Smooth muscle cell of the umbilical artery (primary cell): ENCODE data around the gene YBX3. TPM values are rescaled to one million over a fixed set of nuclear protein-coding genes. Genes with fewer than 3 reads are reported as not detected.

Source experiments
- total RNA-seq: library from RNA; depleted of rRNA; stranded (reverse); fragments of >200 nt; gene quantifications from 2 replicates; pipeline ENCODE4 v1.2.3, GENCODE V29; 2014

YBX3 gene
- total RNA-seq, result 42.8 and 112 TPM in 2 replicates

DNA sequence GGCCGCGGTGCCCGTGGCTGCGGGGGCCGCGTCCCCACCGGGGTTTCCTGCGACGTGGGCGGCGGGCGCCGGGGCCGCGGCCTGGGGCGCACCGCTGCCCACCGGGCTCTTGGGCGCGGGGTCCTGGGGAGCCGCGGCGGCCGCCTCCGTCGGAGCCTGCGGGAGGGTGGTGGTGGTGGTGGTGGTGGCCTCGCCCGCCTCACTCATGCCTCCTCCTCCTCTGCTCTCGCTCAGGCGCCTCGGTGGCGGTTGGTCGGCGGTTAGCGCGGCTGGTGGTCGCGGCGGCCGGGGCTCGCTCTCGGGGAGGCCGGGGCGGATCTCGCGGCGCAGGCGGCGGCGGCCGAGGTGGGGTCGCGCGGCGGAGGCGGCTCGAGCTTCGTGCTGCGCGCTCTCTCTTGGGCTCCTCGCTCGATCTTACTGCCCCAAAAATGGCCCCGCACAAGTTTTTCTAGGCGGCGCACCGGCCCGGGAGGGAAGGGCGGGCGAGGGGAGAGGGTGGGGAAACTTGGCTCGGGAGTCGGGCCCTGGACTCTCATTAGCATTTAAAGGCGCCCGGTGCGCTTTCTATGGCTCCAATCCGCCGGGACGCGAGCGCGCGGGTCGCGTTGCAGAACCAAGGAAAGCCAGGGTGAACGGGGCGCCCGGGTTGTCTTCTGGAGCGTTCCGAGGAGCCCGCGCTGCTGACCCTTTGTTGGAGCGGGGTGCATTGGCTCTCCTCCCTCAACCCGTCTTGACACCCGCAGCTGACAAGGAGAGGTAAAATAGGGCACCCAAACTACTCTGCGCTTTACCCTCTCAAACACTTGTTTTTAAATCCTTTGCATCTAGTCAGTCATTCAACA, at the start of gene YBX3:
TSS of gene YBX3 (minus strand) at position 419 of the 842 bp plus-strand sequence. CDS start at position 207, 212 bp downstream.

DNA sequence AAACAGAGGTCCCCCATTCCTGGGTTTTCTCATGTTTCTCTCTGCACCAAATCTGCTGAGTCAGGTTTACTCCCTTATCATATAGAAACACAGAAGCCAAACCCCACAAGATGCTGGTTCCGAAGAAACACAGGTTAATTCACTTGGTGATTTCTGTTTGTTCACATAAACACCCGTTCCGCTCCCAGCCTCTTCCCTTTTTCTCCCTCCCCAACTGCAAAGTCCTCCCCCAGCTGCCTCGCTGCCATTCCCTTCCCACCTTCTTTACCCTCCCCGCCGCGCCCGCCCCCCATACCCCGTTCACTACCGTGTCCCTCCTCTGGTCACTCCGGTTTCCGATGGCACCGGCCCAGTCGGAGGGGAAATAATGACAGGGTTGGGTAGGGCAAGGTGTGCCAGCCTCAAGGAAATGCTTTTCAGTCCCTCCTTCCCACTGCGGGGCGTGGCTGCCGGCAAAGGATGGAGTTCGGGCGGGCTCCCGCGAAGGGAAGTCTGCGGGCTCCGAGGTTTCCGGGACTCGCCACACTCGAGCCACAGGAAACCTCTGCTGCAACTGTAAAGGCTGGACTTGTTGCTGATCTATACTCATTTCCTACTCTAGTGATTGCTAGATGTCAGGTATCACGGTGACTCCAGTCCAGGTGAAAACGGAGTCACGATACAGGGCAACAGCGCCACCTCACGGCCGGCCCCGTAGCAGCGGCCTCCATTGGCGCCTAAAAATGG, 49.3 kb downstream of the YBX3 start, which contains the start of gene STYK1:
TSS of gene STYK1 (minus strand) at position 394 of the 726 bp plus-strand sequence. CDS start 39,434 bp downstream, outside the sequence.

Other genes starting within 250 kb of the YBX3 start
- 0.59 and 0.69 TPM in 2 replicates for gene EIF2S3B, start 217.4 kb downstream of the YBX3 start, total RNA-seq
- 21.4 and 22.7 TPM in 2 replicates for gene MAGOHB, start 109.7 kb downstream of the YBX3 start, total RNA-seq
- gene STYK1, start 49.3 kb downstream of the YBX3 start, total RNA-seq, result 1.6 TPM in 1 of 2 replicates, not detected in the other
- not detected in 2 replicates for gene TAS2R7, start 79.3 kb upstream of the YBX3 start, total RNA-seq
- gene TAS2R8, start 84.0 kb upstream of the YBX3 start, total RNA-seq, result not detected in 2 replicates
- 0.30 and 0.37 TPM in 2 replicates for gene TAS2R9, start 86.8 kb upstream of the YBX3 start, total RNA-seq
- gene TAS2R10, start 103.0 kb upstream of the YBX3 start, total RNA-seq, result 0.59 and 2.4 TPM in 2 replicates
- gene PRR4, start 126.2 kb upstream of the YBX3 start, total RNA-seq, result 1.2 and 2.0 TPM in 2 replicates
- gene PRH1, start 160.9 kb upstream of the YBX3 start, total RNA-seq, result 17.6 and 21.4 TPM in 2 replicates
- gene TAS2R13, start 186.2 kb upstream of the YBX3 start, total RNA-seq, result 1.2 and 4.2 TPM in 2 replicates
- 0.28 TPM in 1 of 2 replicates, not detected in the other for gene PRH2, start 205.9 kb upstream of the YBX3 start, total RNA-seq
- gene TAS2R14, start 215.9 kb upstream of the YBX3 start, total RNA-seq, result 4.2 and 5.4 TPM in 2 replicates